Midbrain (tissue), 1 donor: Measurements from ENCODE around the gene ZNF260.
A peak's percentile ranks its signal among the peaks of the same experiment; 100 is the strongest.

Source experiments
- DNase-seq: peaks from one replicate; lab custom pipeline; 2025; lab: John Stamatoyannopoulos, UW

Gene ZNF260

DNA sequence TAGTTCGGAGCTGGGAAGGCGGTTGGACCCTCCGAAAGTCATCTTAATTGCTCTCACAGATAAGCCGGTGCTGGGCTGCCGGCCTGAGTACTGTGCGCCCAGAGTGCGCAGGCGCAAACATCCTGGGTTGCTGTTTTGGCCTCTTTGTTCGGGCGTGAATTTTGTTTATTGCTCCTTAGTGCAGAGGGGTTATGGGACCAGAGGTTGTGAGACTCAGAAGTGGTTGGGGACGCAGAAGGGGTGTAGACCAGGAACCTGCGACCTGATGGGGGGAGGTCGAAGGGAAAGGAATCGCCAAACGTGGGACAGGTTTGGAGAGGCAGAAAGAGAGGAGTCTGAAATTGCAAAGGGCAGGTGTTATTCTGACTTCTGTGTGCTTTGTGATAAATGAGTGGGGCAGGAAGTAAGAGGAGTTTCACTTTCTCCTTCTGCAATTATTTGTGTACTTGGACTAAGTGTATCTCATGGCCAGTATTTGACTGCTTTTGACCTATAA lies 38.1 kb downstream of the ZNF260 start:
- no peak for DNase-seq

GRCh38 chr19:36489118-36489919 lies 38.8 kb downstream of the ZNF260 start, which contains the start of gene ZNF566:
Gene ZNF566 (minus strand): TSS chr19:36489561. CDS start chr19:36476557, 13,004 bp downstream.
- peak; percentile 92 for DNase-seq

DNA sequence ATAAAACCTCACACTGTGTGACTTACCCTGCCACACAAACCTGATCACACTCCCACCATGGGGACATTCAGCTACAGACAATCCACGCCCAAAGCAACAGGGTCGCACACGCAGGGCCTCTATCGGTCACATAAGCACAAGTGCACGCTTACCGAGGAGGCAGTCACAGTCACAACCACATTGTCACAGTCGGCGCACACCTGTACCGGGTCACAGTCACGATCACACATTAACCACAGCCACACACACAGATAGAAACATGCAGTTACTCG lies 39.3 kb downstream of the ZNF260 start:
- no peak for DNase-seq

- DNase-seq = no peak
Observed at GRCh38 chr19:36488118-36488845, 39.8 kb downstream of the ZNF260 start.

DNA sequence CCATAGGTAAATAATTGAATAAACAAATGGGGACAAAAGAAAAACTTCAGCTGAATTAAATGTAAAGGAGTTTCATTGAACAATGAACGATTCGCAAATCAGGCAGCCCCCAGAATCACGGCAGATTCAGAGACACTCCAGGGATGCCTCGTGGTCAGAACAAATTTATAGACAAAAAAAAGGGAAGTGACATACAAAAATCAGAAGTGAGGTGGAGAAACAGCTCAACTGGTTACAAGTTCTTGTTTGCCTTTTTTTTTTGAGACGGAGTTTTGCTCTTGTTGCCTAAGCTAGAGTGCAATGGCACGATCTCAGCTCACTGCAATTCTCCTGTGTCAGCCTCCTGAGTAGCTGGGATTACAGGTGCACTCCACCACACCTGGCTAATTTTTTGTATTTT lies 44.4 kb downstream of the ZNF260 start:
- no peak for DNase-seq

DNA sequence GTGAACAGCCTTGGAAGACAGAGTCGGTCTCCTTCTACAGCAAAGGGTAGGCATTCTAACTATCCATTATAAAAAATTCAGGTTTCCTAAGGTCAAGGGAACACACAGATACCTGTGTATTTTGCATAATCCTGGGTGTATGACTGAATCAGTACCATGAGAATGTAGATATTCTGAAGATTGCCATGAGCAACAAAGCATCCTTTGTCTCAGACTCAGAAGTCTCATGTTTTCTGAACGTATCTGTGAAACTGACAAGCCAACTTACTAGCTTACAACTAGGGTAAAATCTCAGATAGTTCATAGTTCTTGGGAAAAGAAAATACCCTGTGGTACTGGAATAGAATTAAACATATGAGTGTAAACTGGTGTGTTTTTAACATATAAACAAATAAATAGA lies 45.2 kb downstream of the ZNF260 start:
- DNase-seq = no peak
